GF-D8 (cell line): Measurements from ENCODE around the gene UNC45A.
A peak's percentile ranks its signal among the peaks of the same experiment; 100 is the strongest.

ENCODE experiments used
- DNase-seq: peaks from one replicate; lab custom pipeline; 2025; lab: John Stamatoyannopoulos, UW

Gene UNC45A

DNA sequence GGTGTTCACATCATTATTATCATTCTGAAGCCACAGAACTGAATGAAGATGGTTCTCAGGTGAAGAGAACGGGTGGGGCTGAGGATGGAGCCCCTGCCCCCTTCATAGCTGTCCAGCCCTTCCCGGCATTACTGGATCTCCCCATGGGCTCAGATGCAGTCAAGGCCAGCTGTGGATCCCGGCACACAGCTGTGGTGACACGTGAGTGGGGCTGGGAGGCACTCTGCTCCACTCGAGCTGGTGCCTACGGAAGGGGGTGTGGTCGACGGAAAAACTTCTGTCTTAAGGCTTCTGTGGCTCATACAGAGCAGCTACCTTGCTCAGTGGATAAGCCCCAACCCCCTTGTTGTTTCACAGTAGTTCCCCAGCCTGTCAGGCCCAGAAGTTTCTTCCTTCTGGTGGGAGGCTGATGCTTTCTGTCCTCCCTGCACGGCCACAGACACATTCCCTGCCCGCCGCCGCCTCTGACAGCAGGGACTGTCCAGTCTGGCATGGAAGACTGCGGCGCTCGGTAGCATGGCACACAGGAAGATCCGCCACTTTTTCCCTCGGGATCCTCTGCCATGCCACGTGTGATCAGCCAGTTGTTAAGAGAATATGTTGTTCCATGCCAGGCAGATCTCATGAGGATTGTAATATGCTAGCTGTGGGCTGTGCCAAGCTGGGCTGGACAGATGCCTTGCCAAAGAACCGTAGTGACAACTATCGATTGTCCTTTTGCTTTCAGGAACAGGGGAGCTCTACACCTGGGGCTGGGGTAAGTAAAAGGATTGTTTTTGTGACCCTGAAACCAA is 25.4 kb downstream of the UNC45A start:
- no peak for DNase-seq

GRCh38 chr15:90962021-90962420 is 26.9 kb downstream of the UNC45A start:
- DNase-seq = no peak

GRCh38 chr15:90966262-90966661 is 31.2 kb downstream of the UNC45A start:
- DNase-seq = no peak

DNA sequence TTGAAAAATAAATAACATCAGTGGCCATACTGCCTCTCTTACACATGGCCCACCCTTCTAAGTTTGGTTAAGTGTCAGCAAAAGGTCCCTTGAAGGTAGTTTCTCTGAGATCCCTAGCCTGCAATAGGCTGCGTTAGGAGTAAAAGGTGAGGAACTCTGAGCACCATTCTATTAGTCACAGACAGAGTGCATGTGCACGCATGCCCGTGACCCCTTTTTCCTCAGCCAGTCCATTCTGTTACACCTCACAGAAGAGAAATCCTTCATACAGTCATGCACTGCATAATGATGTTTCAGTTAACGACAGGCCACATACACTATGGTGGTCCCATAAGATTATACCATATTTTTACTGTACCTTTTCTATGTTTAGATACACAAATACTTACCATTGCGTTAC is 32.1 kb downstream of the UNC45A start:
- no peak for DNase-seq

GRCh38 chr15:90968434-90968833 is 33.3 kb downstream of the UNC45A start:
- no peak for DNase-seq

DNA sequence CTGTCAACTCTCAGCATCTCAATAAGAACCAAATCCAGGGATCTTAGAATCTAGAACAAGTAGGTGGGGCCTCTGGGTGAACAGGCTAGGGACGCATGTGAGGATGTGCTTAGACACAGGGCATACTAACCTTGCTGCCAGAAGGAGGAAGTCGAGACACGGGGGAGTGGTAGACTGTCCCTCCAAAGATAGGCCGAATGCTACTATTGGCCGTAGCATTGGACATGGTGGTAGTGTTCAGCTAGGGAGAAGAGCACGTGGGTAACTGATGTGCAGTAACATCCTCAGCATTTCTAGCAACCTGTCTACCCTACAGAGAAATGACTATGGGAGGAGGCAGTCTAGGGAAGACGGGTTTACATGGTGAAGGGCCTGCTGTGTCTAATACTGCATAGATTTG is 35.2 kb downstream of the UNC45A start:
- no peak for DNase-seq

DNA sequence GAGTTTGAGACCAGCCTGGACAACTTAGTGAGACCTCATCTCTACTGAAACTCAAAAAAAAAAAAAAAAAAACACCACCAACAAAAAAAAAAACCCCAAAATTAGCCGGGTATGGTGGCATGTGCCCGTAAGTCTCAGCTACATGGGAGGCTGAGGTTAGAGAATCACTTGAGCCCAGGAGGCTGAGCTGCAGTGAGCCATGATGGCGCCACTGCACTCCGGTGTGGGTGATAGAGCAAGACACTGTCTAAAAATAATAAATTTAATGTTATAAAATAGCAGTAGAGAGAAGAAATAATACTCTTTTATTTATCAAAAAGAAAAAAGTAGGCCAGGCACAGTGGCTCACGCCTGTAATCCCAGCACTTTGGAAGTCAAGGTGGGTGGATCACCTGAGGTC is 37.0 kb downstream of the UNC45A start:
- DNase-seq = no peak

DNA sequence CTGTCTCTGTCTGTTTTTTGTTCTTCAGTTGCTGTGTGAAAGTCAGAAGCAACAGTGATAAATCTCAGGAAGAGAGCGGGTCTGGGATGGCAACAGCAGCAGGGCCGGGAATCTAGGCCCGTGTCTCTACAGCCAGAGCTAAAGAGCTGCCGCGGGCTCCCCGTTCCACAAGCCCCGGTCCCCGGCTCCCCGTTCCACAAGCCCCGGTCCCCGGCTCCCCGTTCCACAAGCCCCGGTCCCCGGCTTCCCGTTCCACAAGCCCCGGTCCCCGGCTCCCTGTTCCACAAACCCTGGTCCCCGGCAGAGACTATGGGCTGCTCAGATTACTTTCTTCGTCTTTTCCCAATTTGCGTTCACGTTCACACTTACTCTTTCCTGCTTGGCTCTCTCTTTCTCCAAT is 39.1 kb downstream of the UNC45A start:
- no peak for DNase-seq

DNA sequence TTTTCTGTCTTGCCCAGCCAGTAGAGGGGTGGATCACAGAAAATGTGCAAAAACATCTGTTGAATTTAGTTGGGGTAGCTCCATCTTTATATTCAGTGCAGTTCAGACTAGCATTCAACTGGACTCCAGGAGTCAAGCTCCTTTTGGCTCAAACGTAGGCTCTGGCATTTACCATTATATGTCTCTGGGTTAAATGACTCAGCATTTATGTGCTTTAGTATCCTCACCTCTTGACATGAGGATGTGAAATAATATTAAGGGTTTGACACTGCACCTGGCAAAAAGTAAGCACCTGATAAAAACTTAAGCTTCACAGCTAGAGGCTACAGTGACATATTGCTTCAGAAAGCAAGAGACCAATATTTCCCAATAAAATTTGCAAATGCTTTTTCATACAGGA is 44.5 kb downstream of the UNC45A start:
- DNase-seq = no peak

GRCh38 chr15:90981681-90982080 is 46.6 kb downstream of the UNC45A start:
- no peak for DNase-seq

DNA sequence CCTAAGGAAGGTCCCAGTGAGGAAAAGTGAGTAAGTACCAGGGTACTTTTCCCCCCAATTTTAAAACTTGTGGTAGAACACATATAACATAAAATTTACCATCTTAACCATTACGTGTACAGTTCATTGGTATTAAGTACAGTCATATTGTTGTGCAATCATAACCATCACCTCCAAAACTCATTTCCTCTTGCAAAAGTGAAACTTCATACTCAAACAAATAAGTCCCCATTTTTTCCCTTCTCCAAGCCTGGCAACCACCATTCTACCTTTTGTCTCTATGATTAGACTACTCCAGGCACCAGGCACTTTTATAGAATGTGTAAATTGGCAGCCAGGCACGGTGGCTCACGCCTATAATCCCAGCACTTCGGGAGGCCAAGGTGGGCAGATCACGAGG is 47.0 kb downstream of the UNC45A start:
- no peak for DNase-seq

DNA sequence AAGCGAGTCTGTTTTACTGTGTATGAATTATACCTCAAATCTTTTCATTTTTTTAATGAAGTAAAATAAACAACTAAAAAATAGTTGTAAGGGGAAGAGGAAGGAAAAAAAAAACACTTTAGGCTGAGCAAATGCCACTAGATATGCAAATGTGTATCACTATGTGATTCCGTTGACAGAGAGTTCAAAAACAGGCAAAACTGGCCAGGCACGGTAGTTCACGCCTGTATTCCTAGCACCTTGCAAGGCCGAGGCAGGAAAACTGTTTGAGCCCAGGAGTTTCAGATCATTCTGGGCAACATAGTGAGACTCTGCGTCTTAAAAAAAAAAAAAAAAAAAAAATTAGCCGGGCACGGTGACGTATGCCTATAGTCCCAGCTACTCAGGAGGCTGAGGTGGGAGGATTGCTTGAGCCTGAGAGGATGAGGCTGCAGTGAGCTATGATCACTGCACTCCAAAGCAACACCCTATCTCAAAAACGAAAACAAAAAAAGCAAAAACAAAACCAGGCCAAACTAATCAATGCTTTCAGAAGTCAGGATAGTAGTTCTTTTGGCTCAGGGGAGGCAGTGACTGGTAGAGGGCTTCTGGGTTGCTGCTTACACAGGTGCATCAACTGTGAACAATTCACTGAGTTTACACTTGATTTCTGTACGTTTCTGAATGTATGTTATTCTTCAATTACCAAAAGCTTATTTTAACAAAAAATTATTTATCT is 51.9 kb downstream of the UNC45A start:
- DNase-seq = no peak

- no peak for DNase-seq
Measured at GRCh38 chr15:90987561-90988141, 52.6 kb downstream of the UNC45A start.

GRCh38 chr15:90988296-90988695 is 53.2 kb downstream of the UNC45A start:
- peak; percentile 58 for DNase-seq

- no peak for DNase-seq
Measured at GRCh38 chr15:90989040-90989768, 54.1 kb downstream of the UNC45A start.

GRCh38 chr15:90990446-90990845 is 55.4 kb downstream of the UNC45A start:
- no peak for DNase-seq

- no peak for DNase-seq
Measured at GRCh38 chr15:90991587-90992285, 56.7 kb downstream of the UNC45A start.

DNA sequence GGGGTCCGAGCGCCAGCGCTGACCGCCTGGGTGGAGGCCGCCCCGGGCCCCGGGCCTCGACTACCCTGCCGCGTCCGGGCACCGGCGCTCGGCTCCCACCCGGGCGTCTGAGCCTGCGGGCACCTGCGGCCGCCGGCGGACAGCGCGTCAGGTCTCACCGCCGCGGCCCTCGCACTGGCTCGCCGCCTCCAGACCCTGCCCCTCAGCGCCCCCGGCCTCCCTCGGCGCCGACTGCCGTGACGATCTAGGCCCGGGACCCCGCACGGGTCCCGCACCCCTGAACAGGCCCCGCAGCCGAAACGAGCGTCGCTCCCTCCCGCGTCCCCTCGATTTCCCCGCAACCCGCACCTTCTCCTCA is 59.0 kb downstream of the UNC45A start:
- no peak for DNase-seq

DNA sequence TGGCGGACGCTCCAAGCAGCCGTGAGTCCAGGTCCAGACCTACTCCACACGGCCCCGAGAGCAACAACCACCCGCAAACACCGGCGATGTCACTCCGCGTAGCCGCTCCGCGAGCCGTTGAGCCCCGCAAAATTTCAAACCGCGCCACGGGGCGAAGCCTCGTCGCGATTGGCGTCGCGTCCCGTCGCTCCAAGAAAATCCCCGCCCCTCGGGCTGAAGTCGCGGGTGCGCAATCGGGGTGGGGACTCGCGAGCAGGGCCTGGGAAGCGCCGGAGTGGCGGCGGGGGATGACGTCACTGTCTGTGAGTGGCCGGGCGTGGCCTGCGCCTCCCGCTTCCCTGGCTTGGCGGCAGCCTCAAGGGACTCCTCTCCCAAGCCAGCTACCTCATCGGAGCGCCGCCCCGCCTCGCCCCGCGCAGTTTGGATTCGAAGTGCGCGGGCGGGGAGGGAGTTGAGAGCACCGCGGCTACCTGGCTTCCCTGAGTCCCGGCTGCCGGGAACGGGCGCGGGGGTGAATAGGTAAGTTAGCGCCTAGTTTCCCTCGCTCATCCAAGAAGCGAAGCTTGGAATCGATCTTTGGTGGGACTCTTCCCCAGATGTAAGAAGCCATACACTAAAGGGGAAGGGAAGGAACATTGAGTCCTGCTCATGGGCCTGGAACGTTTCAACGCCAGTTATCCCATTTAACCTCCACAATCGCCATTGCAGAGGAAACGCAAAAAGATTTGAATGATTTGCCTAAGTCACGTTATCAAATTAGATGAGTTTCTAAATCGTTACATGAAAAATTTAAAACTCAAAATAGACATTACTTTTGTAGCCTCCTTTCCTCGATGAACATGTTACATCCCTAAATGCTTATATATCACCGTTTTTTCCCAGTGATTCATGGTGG is 59.6 kb downstream of the UNC45A start, which contains the start of gene PRC1:
Gene PRC1 (minus strand): TSS at position 119 of the 895 bp plus-strand sequence. CDS start 118 bp downstream, at position 1.
- DNase-seq = peak; percentile 91

GRCh38 chr15:90998737-90999136 is 63.7 kb downstream of the UNC45A start:
- no peak for DNase-seq

GRCh38 chr15:91001209-91001608 is 66.1 kb downstream of the UNC45A start:
- no peak for DNase-seq
